GM18951 (cell line): ENCODE results near the gene AMZ1.

Experiments
- POLR2A ChIP-seq: IDR thresholded peaks from 4 replicates; pipeline ENCODE4 v1.6.1; 2011; ENCODE audit warnings: mild to moderate bottlenecking; ENCODE audit not compliant: insufficient read length, insufficient read depth; ENCODE audit errors: extremely low read depth
- in situ Hi-C: fragments of 300-500 bp; cut with MboI; formaldehyde crosslinking; loops from one replicate; pipeline ENCODE4 v1.12.0; 2022; ENCODE audit warnings: low sequenced_read_pairs, mixed read lengths, inconsistent platforms; ENCODE audit not compliant: unreplicated experiment

The AMZ1 gene

DNA sequence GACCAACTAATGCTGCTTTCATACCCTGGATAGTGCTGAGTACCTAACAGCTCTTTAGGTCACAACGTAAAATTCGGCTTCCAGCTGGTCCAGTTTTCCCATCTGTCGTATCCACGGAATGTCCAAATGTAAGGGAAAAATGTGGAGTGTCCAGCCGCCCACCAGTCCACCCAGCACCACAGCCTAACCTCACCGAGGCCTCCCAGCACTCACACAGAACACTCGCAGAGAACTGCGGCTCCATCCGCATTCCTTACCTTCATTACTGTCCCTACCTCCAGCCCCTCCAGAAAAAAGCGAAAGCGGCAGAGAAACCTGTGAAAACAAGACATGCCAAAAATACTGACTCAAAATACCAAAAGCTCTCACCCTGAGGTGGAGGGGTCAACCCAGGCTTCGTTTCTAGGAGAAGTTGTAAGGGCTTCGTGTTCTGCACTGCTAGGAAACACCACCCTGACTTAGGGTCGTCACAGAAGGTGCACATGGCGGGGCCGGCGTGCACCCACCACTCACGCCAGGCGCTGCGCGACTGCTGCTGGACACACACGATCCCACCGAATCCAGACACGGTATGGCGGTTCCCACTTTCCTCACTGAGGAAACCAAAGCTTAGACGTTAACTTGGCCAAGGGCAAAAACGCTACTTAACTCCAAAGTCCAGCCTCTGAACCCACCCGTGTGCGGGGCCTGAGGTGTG lies 73.9 kb downstream of the AMZ1 start:
- in situ Hi-C loops: no loop called here
- no peak for TF ChIP-seq POLR2A

DNA sequence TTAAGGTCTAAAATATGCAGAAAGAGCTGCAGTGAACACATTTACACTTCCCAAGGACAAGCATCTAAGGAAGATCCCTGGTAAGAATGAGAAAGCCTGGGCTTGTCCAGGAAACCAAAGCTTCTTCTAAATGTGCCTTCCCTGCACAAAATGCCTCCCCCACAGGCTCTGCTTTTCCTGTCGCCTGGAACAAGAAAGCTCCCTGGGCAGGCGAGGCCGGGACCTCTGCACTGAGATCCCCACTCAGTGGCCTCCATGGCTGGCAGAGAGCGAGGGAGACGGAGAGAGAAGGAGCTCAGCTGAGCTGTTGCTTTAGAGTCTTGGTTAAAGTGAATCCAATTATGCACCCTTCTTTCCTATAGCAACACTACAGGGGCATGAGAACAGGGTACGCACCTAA lies 75.6 kb downstream of the AMZ1 start:
- in situ Hi-C loops: no loop called here
- no peak for TF ChIP-seq POLR2A

DNA sequence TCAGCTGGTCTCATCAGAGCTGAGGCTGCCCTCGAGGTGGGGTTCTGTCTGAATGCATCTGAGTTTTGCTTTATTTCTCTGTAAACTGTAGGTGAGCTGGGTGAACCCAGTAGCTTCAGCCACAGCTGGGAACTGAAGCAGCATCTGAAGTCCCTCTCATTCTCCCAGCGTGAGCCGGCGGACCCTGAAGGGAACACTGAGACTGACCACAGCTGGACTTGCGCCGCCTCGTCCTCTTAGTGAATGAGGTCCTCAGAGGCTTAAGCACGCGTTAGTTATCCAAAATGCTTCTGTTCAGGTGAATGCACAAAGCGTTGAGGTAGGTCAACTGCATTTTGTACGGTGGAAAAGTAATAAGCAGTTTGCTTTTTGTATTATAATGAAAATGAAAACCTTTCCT lies 76.6 kb downstream of the AMZ1 start:
- no peak for TF ChIP-seq POLR2A
- in situ Hi-C loops: no loop called here
